Left lung (tissue), 10 donors: ENCODE measurements around the gene NXF1. TPM values are rescaled to one million over a fixed set of nuclear protein-coding genes. Genes with fewer than 3 reads are reported as not detected.

Experiments
- ATAC-seq: fragments of 200-7000 bp; cut with Tn5 transposase; one replicate; pipeline ENCODE4 v1.9.1; 2020; ENCODE audit warnings: moderate library complexity
- DNase-seq, 4 donors: peaks; one replicate each; pipeline ENCODE4 v3.0.0-alpha.2; 2013 to 2020
- H3K27ac ChIP-seq, 2 donors: fragments of 200-600 bp; sonication (generic) in 1 of 2; one replicate each; pipeline versions ENCODE4 v1.5.0 to v1.8.0; 2020 to 2021
- H3K27me3 ChIP-seq, 2 donors: fragments of 200-600 bp; sonication (generic) in 1 of 2; one replicate each; pipeline versions ENCODE4 v1.5.0 to v1.8.0; 2020 to 2021
- H3K36me3 ChIP-seq, 2 donors: fragments of 200-600 bp; sonication (generic) in 1 of 2; one replicate each; pipeline versions ENCODE4 v1.5.0 to v1.8.0; 2020 to 2021
- H3K4me1 ChIP-seq, 2 donors: fragments of 200-600 bp; one replicate each; pipeline ENCODE4 v1.8.0; 2021
- H3K4me3 ChIP-seq, 2 donors: fragments of 200-600 bp; sonication (generic) in 1 of 2; one replicate each; pipeline versions ENCODE4 v1.5.0 to v1.8.0; 2020 to 2021; ENCODE audit warnings: mild to moderate bottlenecking in 1 of 2
- H3K9me3 ChIP-seq, 2 donors: fragments of 200-600 bp; sonication (generic) in 1 of 2; one replicate each; pipeline versions ENCODE4 v1.5.0 to v1.8.0; 2020 to 2021
- intact Hi-C, 2 donors: fragments of 100-400 bp; cut with DNase I; formaldehyde crosslinking; loops; one replicate each; pipeline versions ENCODE4 v1.11.2 to v1.14.2; 2022
- polyA plus RNA-seq, 6 donors: library from polyadenylated mRNA; unstranded; fragments of 120-200 nt; gene quantifications; one replicate each; pipeline ENCODE4 v1.2.1, GENCODE V29; 2013; ENCODE audit not compliant: insufficient read length in 6 of 6
- total RNA-seq, 2 donors: library from RNA; stranded (reverse); fragmentation: NEBNext Ultra II Directional; extraction: Animal tissue kit (Norgen Biotek cat#: 25700); gene quantifications; one replicate each; pipeline ENCODE4 v1.2.1, GENCODE V29; 2021
- TF ChIP-seq, protein P1 (sequence below), 2 donors: fragments of 200-600 bp; sonication (generic) in 1 of 2; IDR thresholded peaks; one replicate each; pipeline versions ENCODE4 v1.5.0 to v1.8.0; 2021; ENCODE audit warnings: antibody characterized with exemption in 2 of 2
- donor health status: DM: no; HTN: yes; CAD: no.
- donor health status: DM: no; HTN: no; CAD: no.

Gene NXF1
- total and polyA plus RNA-seq, 8 donors: 67.8 to 157 (median 128) TPM

DNA sequence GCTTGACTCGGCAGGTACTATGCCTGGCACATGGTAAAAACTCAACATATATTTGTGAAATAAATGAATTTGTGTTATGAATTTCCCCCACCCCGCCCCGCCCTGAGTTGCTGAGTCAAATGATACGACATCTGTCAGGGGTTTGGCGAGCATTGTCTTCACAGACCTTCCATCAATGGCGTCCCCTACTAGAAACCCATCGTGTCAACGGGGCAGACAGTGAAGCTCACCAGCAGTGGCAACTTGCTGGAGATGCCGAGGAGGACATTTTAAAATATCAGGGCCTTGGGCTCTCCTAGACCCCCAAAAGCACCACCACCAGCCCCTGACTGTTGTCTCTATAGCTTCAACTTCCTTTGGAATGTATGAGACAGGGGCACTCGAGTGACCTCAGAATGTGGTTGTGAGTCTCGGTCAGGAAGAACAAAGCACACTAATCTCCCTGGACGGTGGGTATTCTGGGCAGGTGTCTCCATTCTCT lies 761 bp upstream of the NXF1 start:
- ATAC-seq (no peak), DNase-seq (no peak)
- peaks cover 0 to 28% of the 10 kb centered on the region in 2 donors for H3K36me3 ChIP-seq
- H3K4me3 ChIP-seq: peak overlapping the region; percentile 85 to 90
- peak overlapping the region; percentile 93 to 94 for H3K27ac ChIP-seq
- H3K27me3 ChIP-seq: no peaks in the 10 kb centered on the region
- intact Hi-C loops: no loop called here
- H3K4me1 ChIP-seq: peaks cover 8 to 48% of the 10 kb centered on the region in 2 donors
- no peaks in the 10 kb centered on the region for H3K9me3 ChIP-seq
- TF ChIP-seq, protein P1, sequence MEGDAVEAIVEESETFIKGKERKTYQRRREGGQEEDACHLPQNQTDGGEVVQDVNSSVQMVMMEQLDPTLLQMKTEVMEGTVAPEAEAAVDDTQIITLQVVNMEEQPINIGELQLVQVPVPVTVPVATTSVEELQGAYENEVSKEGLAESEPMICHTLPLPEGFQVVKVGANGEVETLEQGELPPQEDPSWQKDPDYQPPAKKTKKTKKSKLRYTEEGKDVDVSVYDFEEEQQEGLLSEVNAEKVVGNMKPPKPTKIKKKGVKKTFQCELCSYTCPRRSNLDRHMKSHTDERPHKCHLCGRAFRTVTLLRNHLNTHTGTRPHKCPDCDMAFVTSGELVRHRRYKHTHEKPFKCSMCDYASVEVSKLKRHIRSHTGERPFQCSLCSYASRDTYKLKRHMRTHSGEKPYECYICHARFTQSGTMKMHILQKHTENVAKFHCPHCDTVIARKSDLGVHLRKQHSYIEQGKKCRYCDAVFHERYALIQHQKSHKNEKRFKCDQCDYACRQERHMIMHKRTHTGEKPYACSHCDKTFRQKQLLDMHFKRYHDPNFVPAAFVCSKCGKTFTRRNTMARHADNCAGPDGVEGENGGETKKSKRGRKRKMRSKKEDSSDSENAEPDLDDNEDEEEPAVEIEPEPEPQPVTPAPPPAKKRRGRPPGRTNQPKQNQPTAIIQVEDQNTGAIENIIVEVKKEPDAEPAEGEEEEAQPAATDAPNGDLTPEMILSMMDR (IDR thresholded peaks at IDR 0.05): no peak

DNA sequence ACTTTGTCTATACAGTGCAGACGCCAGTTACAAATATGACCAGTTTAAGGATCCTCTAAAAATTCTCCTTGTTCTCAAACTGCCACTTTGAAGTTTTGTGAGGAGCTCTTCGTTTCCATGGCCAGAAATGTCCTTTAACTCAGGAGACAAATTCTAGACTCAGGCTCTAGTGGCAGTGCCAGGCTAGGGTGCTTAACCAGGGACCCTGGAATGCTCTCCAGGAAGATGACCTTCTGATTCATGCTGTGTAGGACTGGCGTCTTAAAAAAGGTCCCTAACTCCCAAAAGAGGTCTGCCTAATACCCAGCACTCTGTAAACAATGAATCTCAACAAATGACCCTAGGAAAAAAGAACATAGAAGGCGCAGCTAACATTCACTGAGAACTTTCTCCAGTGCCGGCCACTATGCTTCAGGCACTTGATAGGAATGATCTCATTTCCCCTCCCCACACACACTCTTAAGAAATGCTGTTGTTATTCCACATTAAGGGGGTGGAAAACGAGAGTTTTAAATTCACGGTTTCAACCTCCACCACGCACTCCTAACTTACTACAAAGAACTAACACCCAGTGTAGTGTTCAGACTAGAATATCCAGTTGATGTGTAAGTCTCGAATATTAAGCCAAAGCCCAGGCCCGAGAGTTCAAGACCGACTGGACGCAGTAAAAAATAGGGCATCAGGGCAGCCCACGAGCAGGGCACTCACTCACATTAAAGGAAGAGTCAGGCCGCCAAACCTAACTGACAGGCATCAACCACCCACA lies 747 bp downstream of the NXF1 start:
- Histone ChIP-seq H3K4me1 (peaks cover 8 to 48% of the 10 kb centered on the region in 2 donors), H3K27ac (peak overlapping the region; percentile 93 to 94), H3K9me3 (no peaks in the 10 kb centered on the region), H3K36me3 (peaks cover 0 to 43% of the 10 kb centered on the region in 2 donors), H3K4me3 (peak overlapping the region; percentile 85 to 90), H3K27me3 (no peaks in the 10 kb centered on the region)
- peak; percentile 38 for ATAC-seq
- DNase-seq: no peak
- intact Hi-C loops: no loop called here
- TF ChIP-seq, protein P1 (IDR thresholded peaks at IDR 0.05): no peak

DNA sequence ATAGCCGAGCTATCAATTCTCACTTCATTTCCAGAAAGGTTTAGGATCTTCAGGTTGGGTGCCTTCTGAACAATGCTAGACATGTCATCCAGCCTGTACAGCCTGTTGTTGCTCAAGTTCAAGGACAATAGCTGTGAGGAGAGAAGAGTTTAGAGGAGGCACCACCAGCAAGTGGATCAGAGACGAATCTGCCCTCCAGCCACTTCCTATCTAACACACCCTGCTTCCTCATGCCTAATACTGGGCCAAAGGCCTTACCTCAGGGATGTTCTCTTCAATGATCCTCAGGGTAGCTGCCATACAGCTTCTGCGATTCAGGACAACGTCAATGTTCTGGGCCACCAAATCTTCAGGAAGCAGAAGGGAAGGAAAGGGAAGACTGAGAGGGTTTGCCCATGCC lies 4.2 kb downstream of the NXF1 start:
- Histone ChIP-seq H3K4me1 (peaks cover 8 to 24% of the 10 kb centered on the region in 2 donors), H3K36me3 (peaks cover 0 to 77% of the 10 kb centered on the region in 2 donors), H3K27ac (no peak overlapping the region), H3K9me3 (no peaks in the 10 kb centered on the region), H3K4me3 (no peak overlapping the region), H3K27me3 (no peaks in the 10 kb centered on the region)
- ATAC-seq (no peak), DNase-seq (no peak)
- TF ChIP-seq, protein P1 (IDR thresholded peaks at IDR 0.05): no peak
- intact Hi-C loops: no loop called here

DNA sequence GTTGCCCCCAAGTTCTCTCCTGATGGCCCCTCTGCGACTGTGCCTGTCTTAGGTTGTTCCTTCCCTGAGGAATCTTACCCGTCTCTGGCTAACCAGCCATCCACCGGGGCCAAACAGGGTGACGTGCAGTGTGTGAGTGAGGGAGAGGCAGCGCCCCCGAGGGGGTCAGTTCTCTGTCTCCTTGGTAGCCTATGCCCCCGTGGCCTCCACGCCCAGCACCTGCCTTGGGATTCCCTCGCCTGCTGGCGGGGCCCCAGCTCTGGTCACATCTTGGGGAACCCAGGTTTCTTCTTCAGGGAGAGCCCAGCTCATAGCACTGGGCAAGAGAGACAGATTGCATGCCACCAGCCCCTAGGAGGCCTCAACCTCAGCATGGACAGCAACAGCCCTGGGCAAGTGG lies 5.8 kb downstream of the NXF1 start:
- TF ChIP-seq, protein P1 (IDR thresholded peaks at IDR 0.05): no peak
- ATAC-seq: no peak
- peaks cover 0 to 93% of the 10 kb centered on the region in 2 donors for H3K36me3 ChIP-seq
- H3K27me3 ChIP-seq: no peaks in the 10 kb centered on the region
- H3K4me1 ChIP-seq: peaks cover 8 to 15% of the 10 kb centered on the region in 2 donors
- intact Hi-C loops: loop anchor here in 1 of 2 donors (10.0 kb wide), 1 partner anchor 55 kb away; no protein-coding TSS in a partner anchor
- DNase-seq: no peak
- H3K27ac ChIP-seq: no peak overlapping the region
- no peak overlapping the region for H3K4me3 ChIP-seq
- no peaks in the 10 kb centered on the region for H3K9me3 ChIP-seq

DNA sequence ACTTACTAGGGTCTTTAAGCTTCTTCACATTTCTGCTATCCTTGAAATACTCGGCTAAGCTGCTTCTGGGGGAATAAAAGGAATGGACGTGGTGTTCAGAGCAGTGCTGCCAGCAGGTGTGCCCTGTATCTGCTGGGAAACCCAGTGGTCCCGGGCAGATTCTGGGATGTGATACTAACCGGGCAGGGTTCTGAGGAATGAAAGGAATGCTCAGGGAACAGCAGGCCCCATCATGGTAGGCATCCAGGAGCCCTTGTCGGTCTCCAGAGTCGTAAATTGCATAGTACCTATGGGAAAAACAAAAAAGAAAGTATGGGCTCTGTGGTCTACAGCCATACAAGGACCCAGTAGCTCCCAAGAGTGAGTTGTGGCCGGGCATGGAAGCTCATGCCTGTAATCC lies 9.0 kb downstream of the NXF1 start:
- DNase-seq: no peak
- no peaks in the 10 kb centered on the region for H3K27me3 ChIP-seq
- no peak overlapping the region for H3K27ac ChIP-seq
- no peak overlapping the region for H3K4me3 ChIP-seq
- H3K36me3 ChIP-seq: peaks cover 0 to 92% of the 10 kb centered on the region in 2 donors
- no peak for ATAC-seq
- H3K9me3 ChIP-seq: no peaks in the 10 kb centered on the region
- H3K4me1 ChIP-seq: peaks cover 8 to 18% of the 10 kb centered on the region in 2 donors
- intact Hi-C loops: loop anchor here in 1 of 2 donors (10.0 kb wide), 1 partner anchor 59 kb away; no protein-coding TSS in a partner anchor
- TF ChIP-seq, protein P1 (IDR thresholded peaks at IDR 0.05): no peak
